NT2/D1 (cell line): ENCODE results near the gene FBXO10.

Experiments used
- SUZ12 ChIP-seq: IDR thresholded peaks from 2 replicates; pipeline ENCODE4 v1.6.1; 2011; ENCODE audit not compliant: insufficient read length, insufficient read depth; ENCODE audit errors: extremely low read depth
- YY1 ChIP-seq: IDR thresholded peaks from 2 replicates; pipeline ENCODE4 v1.6.1; 2011; ENCODE audit not compliant: insufficient read length, insufficient read depth
- ZNF274 ChIP-seq: IDR thresholded peaks from 2 replicates; pipeline ENCODE4 v1.6.1; 2011; ENCODE audit warnings: mild to moderate bottlenecking, low read depth, low read length

GRCh38 chr9:37559855-37560592 lies 16.2 kb downstream of the FBXO10 start:
- TF ChIP-seq YY1 (no peak), ZNF274 (no peak), SUZ12 (no peak)
